ENCODE data around the gene UTP4.

UTP4 gene

GRCh38 chr16:69180011-69180338 lies 47.5 kb downstream of the UTP4 start:
- no peak for DNase-seq

DNA sequence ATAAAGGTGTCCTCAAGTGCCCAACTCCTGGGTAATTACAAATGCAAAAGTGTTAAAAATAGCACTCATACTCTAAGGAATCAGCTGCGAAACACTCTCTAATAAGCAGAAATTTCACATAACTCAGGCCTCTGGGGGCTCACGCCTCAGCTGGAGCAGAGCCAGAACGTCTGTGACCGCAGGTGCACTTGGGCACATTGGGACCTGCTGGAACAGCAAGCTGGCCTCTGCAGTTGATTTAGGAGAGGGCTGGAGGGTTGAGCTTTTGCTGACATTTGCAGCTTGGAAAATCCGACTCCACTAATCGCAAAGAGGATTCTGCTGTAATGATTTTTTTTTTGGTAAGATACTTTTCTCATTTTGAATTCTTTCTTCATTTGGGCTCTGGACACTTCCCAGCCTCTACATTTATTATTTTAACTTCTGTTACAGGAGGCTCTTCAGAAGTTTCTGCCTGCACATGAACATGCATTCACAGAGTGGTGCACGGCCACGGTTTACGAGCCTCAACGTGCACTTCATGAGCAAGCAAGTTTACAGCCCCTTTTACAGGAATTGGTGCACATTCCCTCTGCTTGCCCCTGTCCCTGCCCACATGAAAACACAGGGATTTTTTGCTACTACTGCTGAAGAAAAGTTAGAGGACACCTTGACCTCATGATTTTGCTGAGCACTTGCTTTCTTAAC lies 50.4 kb downstream of the UTP4 start:
- DNase-seq: no peak

DNA sequence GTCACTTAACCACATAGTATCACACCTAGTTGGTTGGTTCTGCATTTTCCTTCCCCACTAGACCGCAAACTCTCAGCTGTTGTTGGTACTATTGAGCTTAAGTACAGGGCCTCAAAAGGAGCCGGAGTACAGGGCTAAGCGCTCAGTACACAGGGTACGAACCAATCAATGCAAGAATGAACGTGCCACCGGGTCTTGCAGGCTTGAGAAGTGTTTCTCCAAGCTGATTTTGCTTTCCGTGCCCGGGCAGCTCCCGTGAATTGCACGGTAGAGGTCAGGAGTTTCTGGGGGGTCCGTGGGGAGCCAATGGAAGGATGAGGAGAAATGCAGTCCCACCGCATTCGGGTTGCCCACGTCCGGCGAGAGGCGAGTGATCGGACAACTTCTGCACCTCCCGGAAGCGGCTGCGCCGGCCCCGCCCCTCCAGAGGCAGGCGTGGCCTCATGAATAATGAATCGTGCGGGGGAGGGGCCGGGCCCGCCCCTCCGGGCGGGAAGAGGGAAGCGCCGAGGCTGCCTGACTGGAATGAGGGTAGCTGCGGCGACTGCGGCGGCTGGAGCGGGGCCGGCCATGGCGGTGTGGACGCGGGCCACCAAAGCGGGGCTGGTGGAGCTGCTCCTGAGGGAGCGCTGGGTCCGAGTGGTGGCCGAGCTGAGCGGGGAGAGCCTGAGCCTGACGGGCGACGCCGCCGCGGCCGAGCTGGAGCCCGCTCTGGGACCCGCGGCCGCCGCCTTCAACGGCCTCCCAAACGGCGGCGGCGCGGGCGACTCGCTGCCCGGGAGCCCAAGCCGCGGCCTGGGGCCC lies 54.4 kb downstream of the UTP4 start, which contains the start of gene SNTB2:
SNTB2 (plus strand) TSS at position 523 of the 804 bp plus-strand sequence; CDS start at position 526, 3 bp downstream.
- peak; percentile 92 for DNase-seq

- peak; percentile 44 for DNase-seq
These were observed 55.2 kb downstream of the UTP4 start for GRCh38 chr16:69187446-69188235.

GRCh38 chr16:69188236-69188549 lies 55.7 kb downstream of the UTP4 start:
- peak; percentile 41 for DNase-seq

- DNase-seq: no peak
These were observed 56.3 kb downstream of the UTP4 start for GRCh38 chr16:69188716-69189115.

DNA sequence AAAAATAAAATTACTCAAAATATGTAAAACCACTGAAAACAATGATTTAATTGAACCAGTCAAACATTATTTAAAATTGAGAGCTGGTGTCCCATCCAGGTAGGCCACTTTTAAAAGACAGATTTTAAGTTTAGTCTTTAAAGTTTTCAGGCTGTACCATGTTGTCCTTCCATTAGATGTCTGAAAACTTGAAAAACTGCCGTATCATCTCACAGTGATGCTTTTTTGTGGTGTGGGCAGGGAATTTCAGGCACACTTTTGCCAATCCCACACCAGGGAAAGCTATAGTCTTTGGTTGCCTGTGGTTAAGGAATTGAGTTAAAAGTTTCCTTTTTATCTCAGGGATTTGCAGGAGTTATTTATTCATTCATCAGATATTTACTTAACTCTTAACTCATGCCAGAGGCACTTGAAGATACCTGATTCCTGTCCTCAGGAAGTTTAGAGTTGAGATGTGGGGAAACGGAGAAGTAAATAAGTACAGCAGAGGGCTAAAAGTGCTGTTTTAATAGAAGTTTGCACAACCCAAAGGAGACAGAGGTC lies 57.7 kb downstream of the UTP4 start:
- DNase-seq: no peak

- DNase-seq: peak; percentile 73
These were observed 58.1 kb downstream of the UTP4 start for GRCh38 chr16:69190598-69190997.

- DNase-seq: no peak
These were observed 58.7 kb downstream of the UTP4 start for GRCh38 chr16:69191136-69191535.

DNA sequence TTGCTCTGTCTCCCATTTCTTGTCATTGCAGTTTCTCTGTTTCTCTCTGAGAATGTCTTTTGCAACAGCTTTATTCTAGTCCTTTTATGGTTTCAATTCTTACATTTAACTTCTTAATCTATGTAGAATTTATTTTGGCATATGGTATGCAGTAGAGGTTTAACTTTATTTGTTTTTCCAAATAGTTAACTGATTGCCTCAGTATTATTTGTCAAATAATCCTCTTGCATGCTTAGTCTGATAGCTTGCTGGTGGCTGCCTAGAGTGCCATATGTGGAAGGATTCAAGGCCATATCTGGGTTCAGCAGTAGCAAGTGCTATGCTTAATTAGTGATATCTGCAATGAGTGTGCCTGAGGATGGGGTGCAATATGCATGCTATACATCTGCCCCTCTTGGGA lies 61.4 kb downstream of the UTP4 start:
- no peak for DNase-seq

- DNase-seq: no peak
These were observed 62.0 kb downstream of the UTP4 start for GRCh38 chr16:69194488-69194887.

- no peak for DNase-seq
These were observed 63.0 kb downstream of the UTP4 start for GRCh38 chr16:69195369-69196029.

DNA sequence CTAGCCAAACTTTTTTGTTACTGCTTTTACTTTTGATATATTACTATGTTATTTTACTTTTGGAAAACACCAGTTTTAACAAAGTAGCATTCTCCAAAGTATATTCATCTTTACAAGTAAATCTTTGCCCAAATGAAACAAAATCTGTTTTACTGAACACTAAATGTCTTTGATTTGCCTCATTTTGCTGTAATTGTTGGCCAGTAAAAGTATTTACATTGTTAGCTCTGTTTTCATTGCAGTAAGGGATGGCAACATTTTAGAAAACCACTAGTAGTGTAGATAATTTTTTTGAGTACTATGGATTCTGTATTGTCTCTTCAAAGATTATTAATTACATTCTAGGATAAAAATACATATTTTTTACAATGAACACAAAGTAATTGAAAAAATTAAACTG lies 65.1 kb downstream of the UTP4 start:
- no peak for DNase-seq

GRCh38 chr16:69199382-69199781 lies 66.9 kb downstream of the UTP4 start:
- no peak for DNase-seq

- DNase-seq: no peak
These were observed 68.8 kb downstream of the UTP4 start for GRCh38 chr16:69201291-69201690.

- no peak for DNase-seq
These were observed 69.3 kb downstream of the UTP4 start for GRCh38 chr16:69201787-69202186.

DNA sequence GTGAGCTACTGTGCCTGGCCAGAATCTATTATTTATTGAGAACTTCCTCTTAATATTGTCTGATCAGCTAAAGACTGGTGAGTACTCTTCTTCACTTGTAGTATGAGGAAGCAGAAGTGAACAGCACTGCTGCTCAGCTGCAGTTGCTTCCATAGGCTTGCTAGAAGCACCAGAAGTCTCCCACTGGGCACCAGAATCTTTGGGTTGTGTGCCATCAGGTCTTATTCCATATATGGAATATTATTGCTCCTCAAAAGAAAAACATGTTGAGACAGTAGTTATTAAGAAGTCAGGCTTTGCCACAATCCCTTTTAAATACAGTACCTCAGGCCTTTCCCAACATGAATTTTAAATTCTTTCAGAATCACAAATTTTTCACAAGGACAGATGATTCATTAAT lies 71.7 kb downstream of the UTP4 start:
- no peak for DNase-seq

DNA sequence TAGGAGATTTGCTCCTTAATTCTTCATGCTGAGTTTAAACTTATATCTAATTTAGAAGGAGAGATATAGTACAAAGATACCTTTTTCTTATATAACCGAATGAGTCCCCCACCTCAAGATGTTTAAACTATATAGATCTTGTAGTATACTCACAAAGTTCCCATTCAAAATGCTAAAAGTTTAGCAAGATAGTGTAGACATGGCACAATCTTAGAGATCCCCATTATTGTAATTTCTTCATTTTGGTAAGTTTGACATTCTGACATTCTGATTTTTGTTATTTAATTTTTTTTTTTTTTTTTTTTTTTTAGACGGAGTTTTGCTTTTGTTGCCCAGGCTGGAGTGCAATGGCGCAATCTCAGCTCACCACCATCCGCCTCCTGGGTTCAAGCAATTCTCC lies 77.3 kb downstream of the UTP4 start:
- no peak for DNase-seq

DNA sequence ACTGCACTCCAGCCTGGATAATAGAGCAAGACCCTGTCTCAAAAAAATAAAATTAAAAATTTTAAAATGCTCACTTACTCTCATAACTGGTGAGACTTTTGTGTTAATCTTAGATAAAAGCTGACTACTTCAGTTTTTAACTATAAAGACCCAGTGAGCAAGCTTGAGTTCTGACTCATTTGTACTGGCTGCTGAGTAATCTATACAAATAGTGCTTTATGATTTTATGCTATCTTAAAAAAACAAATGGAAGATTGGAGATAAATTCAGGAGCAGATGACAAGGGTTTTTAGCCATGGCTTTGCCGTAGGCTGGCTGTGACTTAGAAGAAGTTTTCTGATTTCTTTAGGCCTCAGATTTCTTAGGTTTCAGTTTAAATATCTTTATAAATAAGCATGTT lies 85.0 kb downstream of the UTP4 start:
- peak; percentile 43 for DNase-seq

Data from OCI-M1 (cell line).